Kidney (tissue), 14 donors: Measurements from ENCODE around the gene CYB561D1. TPM values are rescaled to one million over a fixed set of nuclear protein-coding genes. Genes with fewer than 3 reads are reported as not detected.

Experiments
- DNase-seq, 5 donors: peaks; one replicate each; pipeline ENCODE4 v3.0.0-alpha.2; 2013 to 2020
- FAIRE-seq: peaks from 2 replicates; lab custom pipeline; 2012; peaks lifted over from hg19 to GRCh38; lab: Jason Lieb, UNC
- H3K27ac ChIP-seq, 2 donors: one replicate each; pipeline ENCODE4 v1.7.0; 2013; ENCODE audit warnings: low read depth in 2 of 2, low read length in 2 of 2, inconsistent platforms in 1 of 2
- H3K27me3 ChIP-seq: one replicate; pipeline ENCODE4 v1.7.1; 2013; ENCODE audit warnings: low read length, inconsistent platforms; ENCODE audit not compliant: control insufficient read depth, insufficient read depth
- H3K36me3 ChIP-seq, 3 donors: one replicate each; pipeline versions ENCODE4 v1.7.0 to v1.7.1; 2013; ENCODE audit warnings: low read length in 3 of 3, control low read depth in 1 of 3, inconsistent platforms in 1 of 3; ENCODE audit not compliant: insufficient read depth in 3 of 3, control insufficient read depth in 2 of 3
- H3K4me1 ChIP-seq, 3 donors: one replicate each; pipeline versions ENCODE4 v1.7.0 to v1.7.1; 2013; ENCODE audit warnings: low read length in 3 of 3, inconsistent platforms in 1 of 3, low read depth in 1 of 3; ENCODE audit not compliant: control insufficient read depth in 2 of 3, insufficient read depth in 2 of 3
- H3K4me3 ChIP-seq, 3 donors: one replicate each; pipeline versions ENCODE4 v1.7.0 to v1.8.1; 2013; ENCODE audit warnings: low read length in 3 of 3, control low read depth in 1 of 3, inconsistent platforms in 1 of 3
- H3K9ac ChIP-seq, 3 donors: one replicate each; pipeline versions ENCODE4 v1.7.0 to v1.7.1; 2013; ENCODE audit warnings: low read length in 3 of 3, control low read depth in 1 of 3, inconsistent platforms in 1 of 3
- H3K9me3 ChIP-seq, 3 donors: one replicate each; pipeline versions ENCODE4 v1.7.0 to v1.7.1; 2013; ENCODE audit warnings: low read length in 3 of 3, control low read depth in 1 of 3, inconsistent platforms in 1 of 3; ENCODE audit not compliant: control insufficient read depth in 2 of 3, insufficient read depth in 1 of 3
- CTCF ChIP-seq: IDR thresholded peaks from 3 replicates; pipeline ENCODE4 v1.5.1; 2012; ENCODE audit warnings: mild to moderate bottlenecking, moderate library complexity, borderline replicate concordance; ENCODE audit not compliant: insufficient read depth; ENCODE audit errors: extremely low read depth
- intact Hi-C: fragments of 100-400 bp; cut with DNase I; formaldehyde crosslinking; loops from one replicate; pipeline ENCODE4 v1.11.1; 2022
- polyA plus RNA-seq: library from polyadenylated mRNA; stranded (reverse); fragments of 350-450 nt; fragmentation: Illumina TruSeq; extraction: RNeasy Lipid Tissue Mini Kit (QIAGEN cat#74804); gene quantifications from one replicate; pipeline ENCODE4 v1.2.3, GENCODE V29; 2014; ENCODE audit warnings: low read depth, low replicate concordance; ENCODE audit not compliant: insufficient read depth
- total RNA-seq: library from RNA; stranded (reverse); fragmentation: NEBNext Ultra II Directional; extraction: Animal tissue kit (Norgen Biotek cat#: 25700); gene quantifications from one replicate; pipeline ENCODE4 v1.2.1, GENCODE V29; 2021
- donor health status: control.
- donor health status: control.
- donor health status: control.
- donor health status: control.
- donor health status: control.
- donor health status: DM: yes; HTN: yes; CAD: no.
- donor health status: Normal renal cell carcinoma (clear cell type).

Gene CYB561D1
- total and polyA plus RNA-seq, 2 donors from 2014 or later = 5.2 to 18.0 TPM

DNA sequence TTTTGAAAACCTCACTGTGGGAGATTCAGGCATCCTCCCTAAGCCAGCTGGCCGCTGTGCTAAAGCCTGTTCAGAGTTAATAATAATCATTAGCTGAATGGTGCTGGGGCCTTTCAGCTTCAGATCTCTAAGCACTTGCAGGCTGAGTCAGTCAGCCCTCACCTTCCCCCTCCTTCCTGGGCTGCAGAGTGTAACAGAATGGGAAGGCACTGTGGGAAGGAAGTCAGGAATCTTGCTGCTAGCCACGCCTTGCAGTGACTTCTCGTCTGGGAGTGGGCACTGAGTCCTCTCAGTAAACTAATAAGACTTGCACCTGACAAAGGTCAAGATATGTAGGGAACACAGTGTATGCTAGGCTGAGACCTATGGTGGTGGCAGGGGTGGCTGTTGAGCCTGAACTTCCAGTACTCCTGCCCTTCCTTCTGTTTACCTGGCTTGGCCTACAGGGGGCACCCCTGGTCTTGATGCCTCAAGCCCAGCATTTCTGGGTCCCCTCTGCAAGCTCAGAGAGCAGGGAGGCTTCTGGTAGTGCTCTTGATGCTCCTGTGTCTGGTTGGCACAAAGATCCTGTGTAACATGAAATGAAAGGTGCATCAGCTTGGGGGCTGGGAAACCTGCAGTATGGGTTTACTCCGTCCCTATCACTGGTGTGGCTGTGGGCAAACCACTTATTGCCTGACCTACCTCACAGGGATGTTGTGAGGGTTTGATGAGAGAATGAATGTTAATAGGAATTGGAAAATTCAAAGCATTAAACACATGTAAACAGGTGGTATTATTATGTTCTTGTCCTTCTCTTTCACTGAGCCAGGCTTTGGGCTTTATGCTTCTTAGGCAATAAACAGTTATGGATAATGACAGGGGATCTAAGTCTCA is 6.0 kb downstream of the CYB561D1 start:
- Histone ChIP-seq H3K9ac (no peak overlapping the region), H3K4me1 (peaks cover 0 to 17% (median 4%) of the 10 kb centered on the region in 3 donors), H3K4me3 (no peak overlapping the region), H3K27me3 (no peaks in the 10 kb centered on the region), H3K9me3 (no peaks in the 10 kb centered on the region), H3K27ac (no peak overlapping the region), H3K36me3 (peaks cover 0 to 16% (median 15%) of the 10 kb centered on the region in 3 donors)
- intact Hi-C loops = no loop called here
- FAIRE-seq (no peak), DNase-seq (peak in 3 of 5 donors; percentile 41 to 62 (median 43))
- peak; percentile 32 for TF ChIP-seq CTCF

- Histone ChIP-seq H3K27me3 (no peaks in the 10 kb centered on the region), H3K36me3 (peaks cover 0 to 16% (median 13%) of the 10 kb centered on the region in 3 donors), H3K9ac (no peak overlapping the region), H3K4me1 (peaks cover 0 to 14% (median 4%) of the 10 kb centered on the region in 3 donors), H3K9me3 (no peaks in the 10 kb centered on the region), H3K27ac (no peak overlapping the region), H3K4me3 (no peak overlapping the region)
- no peak for FAIRE-seq
- DNase-seq = no peak
- intact Hi-C loops = no loop called here
- no peak for TF ChIP-seq CTCF
These were observed 7.1 kb downstream of the CYB561D1 start for GRCh38 chr1:109500941-109501381.

GRCh38 chr1:109501644-109502363 is 7.9 kb downstream of the CYB561D1 start:
- intact Hi-C loops = no loop called here
- Histone ChIP-seq H3K9ac (no peak overlapping the region), H3K4me1 (peaks cover 0 to 14% (median 4%) of the 10 kb centered on the region in 3 donors), H3K4me3 (no peak overlapping the region), H3K27ac (no peak overlapping the region), H3K9me3 (no peaks in the 10 kb centered on the region), H3K36me3 (peaks cover 0 to 10% (median 8%) of the 10 kb centered on the region in 3 donors), H3K27me3 (no peaks in the 10 kb centered on the region)
- no peak for DNase-seq
- FAIRE-seq = no peak
- no peak for TF ChIP-seq CTCF
